Keratinocyte (primary cell): ENCODE data around the gene PDZK1. TPM values are rescaled to one million over a fixed set of nuclear protein-coding genes. Genes with fewer than 3 reads are reported as not detected.

Experiments
- DNase-seq: peaks from one replicate; pipeline ENCODE4 v3.0.0-alpha.2; 2011; ENCODE audit warnings: low read depth, missing footprints, low spot score
- FAIRE-seq: peaks from 2 replicates; lab custom pipeline; 2011; peaks lifted over from hg19 to GRCh38; lab: Jason Lieb, UNC
- H2AFZ ChIP-seq: 2 replicates; pipeline ENCODE4 v1.6.0; 2012; ENCODE audit warnings: low read length, control low read depth, inconsistent platforms; ENCODE audit not compliant: control insufficient read depth
- H3K27ac ChIP-seq: 2 replicates; pipeline ENCODE4 v1.5.1; 2011; ENCODE audit warnings: low read length; ENCODE audit not compliant: control insufficient read depth, insufficient read depth
- H3K27me3 ChIP-seq: 3 replicates; pipeline ENCODE4 v1.6.0; 2011; ENCODE audit warnings: low read length; ENCODE audit not compliant: control insufficient read depth, insufficient read depth; ENCODE audit errors: extremely low read depth
- H3K36me3 ChIP-seq, 2 experiments: 2 replicates in 1 of 2; 3 replicates in 1 of 2; pipeline ENCODE4 v1.5.1; 2011; ENCODE audit warnings: low read length in 2 of 2, mild to moderate bottlenecking in 1 of 2; ENCODE audit not compliant: control insufficient read depth in 2 of 2, insufficient read depth in 2 of 2; ENCODE audit errors: extremely low read depth in 1 of 2
- H3K4me1 ChIP-seq: 3 replicates; pipeline ENCODE4 v1.5.1; 2011; ENCODE audit warnings: low read length; ENCODE audit not compliant: control insufficient read depth, insufficient read depth; ENCODE audit errors: extremely low read depth
- H3K4me2 ChIP-seq: 3 replicates; pipeline ENCODE4 v1.6.0; 2011; ENCODE audit warnings: low read depth, low read length; ENCODE audit not compliant: control insufficient read depth, insufficient read depth; ENCODE audit errors: extremely low read depth
- H3K4me3 ChIP-seq, 3 experiments: fragments of 200-600 bp in 1 of 3; sonication (generic) in 1 of 3; 2 replicates in 2 of 3; 3 replicates in 1 of 3; pipeline ENCODE4 v1.5.1; 2011 to 2016; ENCODE audit warnings: low read length in 3 of 3, mild to moderate bottlenecking in 3 of 3, control low read depth in 2 of 3, inconsistent platforms in 1 of 3, low read depth in 1 of 3, mixed read lengths in 1 of 3, mixed run types in 1 of 3, moderate library complexity in 1 of 3; ENCODE audit not compliant: control insufficient read depth in 2 of 3, insufficient read depth in 2 of 3; ENCODE audit errors: extremely low read depth in 1 of 3
- H3K79me2 ChIP-seq: 2 replicates; pipeline ENCODE4 v1.6.0; 2012; ENCODE audit warnings: low read length; ENCODE audit not compliant: control insufficient read depth, insufficient read depth
- H3K9ac ChIP-seq: 3 replicates; pipeline ENCODE4 v1.6.0; 2011; ENCODE audit warnings: low read length; ENCODE audit not compliant: control insufficient read depth, insufficient read depth; ENCODE audit errors: extremely low read depth
- H3K9me1 ChIP-seq: 3 replicates; pipeline ENCODE4 v1.6.0; 2011; ENCODE audit warnings: low read length; ENCODE audit not compliant: control insufficient read depth, insufficient read depth; ENCODE audit errors: extremely low read depth
- H3K9me3 ChIP-seq: 2 replicates; pipeline ENCODE4 v1.5.1; 2012; ENCODE audit warnings: low read depth, low read length; ENCODE audit not compliant: control insufficient read depth
- H4K20me1 ChIP-seq: 3 replicates; pipeline ENCODE4 v1.6.0; 2011; ENCODE audit warnings: low read length; ENCODE audit not compliant: control insufficient read depth, insufficient read depth; ENCODE audit errors: extremely low read depth
- CTCF ChIP-seq, 3 experiments: IDR thresholded peaks in 1 of 3; conservative IDR thresholded peaks in 1 of 3; optimal IDR thresholded peaks in 1 of 3; 2 replicates in 2 of 3; 3 replicates in 1 of 3; pipeline versions ENCODE3 to v1.5.1; 2011; ENCODE audit warnings: low read length in 3 of 3, mild to moderate bottlenecking in 3 of 3, moderate library complexity in 2 of 3, control low read depth in 1 of 3, inconsistent platforms in 1 of 3; ENCODE audit not compliant: insufficient read depth in 2 of 3; ENCODE audit errors: extremely low read depth in 1 of 3
- EZH2 ChIP-seq: IDR thresholded peaks from one replicate; pipeline ENCODE4 v1.6.1; 2012; ENCODE audit warnings: inconsistent platforms, mild to moderate bottlenecking, low read length, moderate library complexity
- dilution Hi-C: fragments of 300-500 bp; cut with MboI; formaldehyde crosslinking; loops from one replicate; pipeline ENCODE4 v1.7.0; 2020; ENCODE audit warnings: low sequenced_read_pairs; ENCODE audit not compliant: extremely low pct_ligation_motif_present
- polyA plus RNA-seq, 5 experiments: library from polyadenylated mRNA; depleted of rRNA in 3 of 5; stranded (reverse) in 3 of 5; stranded (forward) in 1 of 5; unstranded in 1 of 5; fragments of >200 nt; gene quantifications; 1 replicate in 1 of 5; 2 replicates in 3 of 5; 3 replicates in 1 of 5; pipeline versions ENCODE4 v1.2.1 to v1.2.3, GENCODE V29; 2011 to 2012; ENCODE audit warnings: missing spikeins in 2 of 5, low read depth in 1 of 5, low replicate concordance in 1 of 5

The PDZK1 gene
- polyA plus RNA-seq, 1 donor (not counting 4 experiments of a cell fraction or from before 2014, with no cell fraction given), result 0.21 TPM

- peak overlapping the region; percentile 12 for H2AFZ ChIP-seq
Measured at GRCh38 chr1:145690587-145691558, 16.3 kb downstream of the PDZK1 start.

GRCh38 chr1:145689922-145690321 is 17.2 kb downstream of the PDZK1 start:
- H3K27ac ChIP-seq, result no peak overlapping the region
- TF ChIP-seq EZH2 (no peak), CTCF (optimal IDR thresholded peaks at IDR 0.05 in 1 of 3, IDR thresholded peaks at IDR 0.05 in 1 of 3, conservative IDR thresholded peaks at IDR 0.05 in 1 of 3; ENCODE audit: extremely low read depth in 1 of 3, insufficient read depth in 2 of 3, low read length in 3 of 3) (no peak)

More at GRCh38 chr1:145690587-145691558, 16.3 kb downstream of the PDZK1 start:
- Histone ChIP-seq H3K27ac (peak overlapping the region; percentile 22), H3K27me3 (no peaks in the 10 kb centered on the region), H3K4me1 (peaks cover 23% of the 10 kb centered on the region), H3K36me3 (no peaks in the 10 kb centered on the region), H3K9me1 (no peaks in the 10 kb centered on the region), H3K9ac (no peak overlapping the region), H3K79me2 (no peaks in the 10 kb centered on the region), H3K9me3 (no peaks in the 10 kb centered on the region), H3K4me2 (peak overlapping the region; percentile 71), H4K20me1 (no peaks in the 10 kb centered on the region), H3K4me3 (peak overlapping the region in 1 of 3 experiments; percentile 3)
- peak; percentile 77 for FAIRE-seq
- dilution Hi-C loops, result no loop called here
- no peak for DNase-seq
- TF ChIP-seq EZH2 (no peak), CTCF (optimal IDR thresholded peaks at IDR 0.05 in 1 of 3, IDR thresholded peaks at IDR 0.05 in 1 of 3, conservative IDR thresholded peaks at IDR 0.05 in 1 of 3; ENCODE audit: extremely low read depth in 1 of 3, insufficient read depth in 2 of 3, low read length in 3 of 3) (no peak)

More at GRCh38 chr1:145689922-145690321, 17.2 kb downstream of the PDZK1 start:
- dilution Hi-C loops, result no loop called here
- FAIRE-seq (peak; percentile 5), DNase-seq (no peak)
- no peaks in the 10 kb centered on the region for H3K36me3 ChIP-seq
- H3K27me3 ChIP-seq, result no peaks in the 10 kb centered on the region
- peaks cover 26% of the 10 kb centered on the region for H3K4me1 ChIP-seq
- H4K20me1 ChIP-seq, result no peaks in the 10 kb centered on the region
- no peak overlapping the region for H3K4me2 ChIP-seq
- no peaks in the 10 kb centered on the region for H3K9me1 ChIP-seq
- no peak overlapping the region for H2AFZ ChIP-seq
- no peaks in the 10 kb centered on the region for H3K79me2 ChIP-seq
- no peak overlapping the region for H3K9ac ChIP-seq
- no peak overlapping the region for H3K4me3 ChIP-seq
- no peaks in the 10 kb centered on the region for H3K9me3 ChIP-seq
